ENCODE measurements around the gene C22orf31.

DNA sequence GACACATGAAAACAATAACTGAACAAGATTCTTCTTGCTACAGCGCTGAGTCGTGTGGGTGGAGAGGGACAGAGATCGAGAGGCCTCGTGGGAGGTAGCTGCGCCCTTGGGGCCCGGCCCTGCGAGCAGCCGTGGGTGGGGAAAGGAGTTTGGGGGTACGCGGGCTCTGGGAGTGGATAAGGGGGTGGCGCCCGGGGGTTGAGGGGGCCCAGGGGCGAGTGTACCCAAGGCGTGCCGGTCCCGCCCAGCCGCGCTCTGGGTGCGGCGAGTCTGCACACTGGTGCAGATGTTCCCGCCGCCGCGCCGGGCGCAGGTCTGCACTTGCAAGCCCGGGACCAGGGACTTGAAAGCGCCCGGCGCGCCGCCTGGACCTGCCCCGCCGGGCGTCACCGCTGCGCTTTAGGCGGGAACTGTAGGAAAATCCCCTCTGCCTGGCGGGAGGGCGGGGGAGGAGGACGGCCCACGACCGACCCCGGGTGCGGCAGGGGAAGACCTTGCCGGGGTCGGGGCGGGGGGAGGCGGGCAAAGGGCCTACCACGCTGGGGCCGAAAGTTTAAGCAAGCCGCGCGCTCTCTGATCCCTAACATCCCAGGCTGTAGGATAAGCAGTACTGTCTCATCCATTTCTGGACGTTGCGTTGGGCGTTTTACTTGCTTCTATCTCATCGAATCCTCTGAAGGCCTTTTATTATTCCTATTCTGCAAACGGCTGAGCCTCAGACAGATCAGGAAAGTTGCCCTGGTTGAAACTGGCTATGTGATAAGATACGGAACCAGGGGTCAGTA, 9.8 kb upstream of the C22orf31 start:
- TF ChIP-seq, protein P1, sequence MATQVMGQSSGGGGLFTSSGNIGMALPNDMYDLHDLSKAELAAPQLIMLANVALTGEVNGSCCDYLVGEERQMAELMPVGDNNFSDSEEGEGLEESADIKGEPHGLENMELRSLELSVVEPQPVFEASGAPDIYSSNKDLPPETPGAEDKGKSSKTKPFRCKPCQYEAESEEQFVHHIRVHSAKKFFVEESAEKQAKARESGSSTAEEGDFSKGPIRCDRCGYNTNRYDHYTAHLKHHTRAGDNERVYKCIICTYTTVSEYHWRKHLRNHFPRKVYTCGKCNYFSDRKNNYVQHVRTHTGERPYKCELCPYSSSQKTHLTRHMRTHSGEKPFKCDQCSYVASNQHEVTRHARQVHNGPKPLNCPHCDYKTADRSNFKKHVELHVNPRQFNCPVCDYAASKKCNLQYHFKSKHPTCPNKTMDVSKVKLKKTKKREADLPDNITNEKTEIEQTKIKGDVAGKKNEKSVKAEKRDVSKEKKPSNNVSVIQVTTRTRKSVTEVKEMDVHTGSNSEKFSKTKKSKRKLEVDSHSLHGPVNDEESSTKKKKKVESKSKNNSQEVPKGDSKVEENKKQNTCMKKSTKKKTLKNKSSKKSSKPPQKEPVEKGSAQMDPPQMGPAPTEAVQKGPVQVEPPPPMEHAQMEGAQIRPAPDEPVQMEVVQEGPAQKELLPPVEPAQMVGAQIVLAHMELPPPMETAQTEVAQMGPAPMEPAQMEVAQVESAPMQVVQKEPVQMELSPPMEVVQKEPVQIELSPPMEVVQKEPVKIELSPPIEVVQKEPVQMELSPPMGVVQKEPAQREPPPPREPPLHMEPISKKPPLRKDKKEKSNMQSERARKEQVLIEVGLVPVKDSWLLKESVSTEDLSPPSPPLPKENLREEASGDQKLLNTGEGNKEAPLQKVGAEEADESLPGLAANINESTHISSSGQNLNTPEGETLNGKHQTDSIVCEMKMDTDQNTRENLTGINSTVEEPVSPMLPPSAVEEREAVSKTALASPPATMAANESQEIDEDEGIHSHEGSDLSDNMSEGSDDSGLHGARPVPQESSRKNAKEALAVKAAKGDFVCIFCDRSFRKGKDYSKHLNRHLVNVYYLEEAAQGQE (IDR thresholded peaks at IDR 0.05): no peak
- TF ChIP-seq EP300 (IDR thresholded peaks at IDR 0.05): no peak
- no peak for TF ChIP-seq POLR2A (IDR thresholded peaks at IDR 0.05; ENCODE audit: low read length)
- TF ChIP-seq, protein P2, sequence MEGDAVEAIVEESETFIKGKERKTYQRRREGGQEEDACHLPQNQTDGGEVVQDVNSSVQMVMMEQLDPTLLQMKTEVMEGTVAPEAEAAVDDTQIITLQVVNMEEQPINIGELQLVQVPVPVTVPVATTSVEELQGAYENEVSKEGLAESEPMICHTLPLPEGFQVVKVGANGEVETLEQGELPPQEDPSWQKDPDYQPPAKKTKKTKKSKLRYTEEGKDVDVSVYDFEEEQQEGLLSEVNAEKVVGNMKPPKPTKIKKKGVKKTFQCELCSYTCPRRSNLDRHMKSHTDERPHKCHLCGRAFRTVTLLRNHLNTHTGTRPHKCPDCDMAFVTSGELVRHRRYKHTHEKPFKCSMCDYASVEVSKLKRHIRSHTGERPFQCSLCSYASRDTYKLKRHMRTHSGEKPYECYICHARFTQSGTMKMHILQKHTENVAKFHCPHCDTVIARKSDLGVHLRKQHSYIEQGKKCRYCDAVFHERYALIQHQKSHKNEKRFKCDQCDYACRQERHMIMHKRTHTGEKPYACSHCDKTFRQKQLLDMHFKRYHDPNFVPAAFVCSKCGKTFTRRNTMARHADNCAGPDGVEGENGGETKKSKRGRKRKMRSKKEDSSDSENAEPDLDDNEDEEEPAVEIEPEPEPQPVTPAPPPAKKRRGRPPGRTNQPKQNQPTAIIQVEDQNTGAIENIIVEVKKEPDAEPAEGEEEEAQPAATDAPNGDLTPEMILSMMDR (IDR thresholded peaks at IDR 0.05): no peak
- TF ChIP-seq, protein P3, sequence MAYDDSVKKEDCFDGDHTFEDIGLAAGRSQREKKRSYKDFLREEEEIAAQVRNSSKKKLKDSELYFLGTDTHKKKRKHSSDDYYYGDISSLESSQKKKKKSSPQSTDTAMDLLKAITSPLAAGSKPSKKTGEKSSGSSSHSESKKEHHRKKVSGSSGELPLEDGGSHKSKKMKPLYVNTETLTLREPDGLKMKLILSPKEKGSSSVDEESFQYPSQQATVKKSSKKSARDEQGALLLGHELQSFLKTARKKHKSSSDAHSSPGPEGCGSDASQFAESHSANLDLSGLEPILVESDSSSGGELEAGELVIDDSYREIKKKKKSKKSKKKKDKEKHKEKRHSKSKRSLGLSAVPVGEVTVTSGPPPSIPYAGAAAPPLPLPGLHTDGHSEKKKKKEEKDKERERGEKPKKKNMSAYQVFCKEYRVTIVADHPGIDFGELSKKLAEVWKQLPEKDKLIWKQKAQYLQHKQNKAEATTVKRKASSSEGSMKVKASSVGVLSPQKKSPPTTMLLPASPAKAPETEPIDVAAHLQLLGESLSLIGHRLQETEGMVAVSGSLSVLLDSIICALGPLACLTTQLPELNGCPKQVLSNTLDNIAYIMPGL (CRISPR knock-in tag; IDR thresholded peaks at IDR 0.05; ENCODE audit: borderline replicate concordance): no peak
- no peak for TF ChIP-seq ZFP36 (IDR thresholded peaks at IDR 0.05; ENCODE audit: borderline replicate concordance, partially characterized antibody)
- TF ChIP-seq JUNB (IDR thresholded peaks at IDR 0.05): no peak
- no peak for TF ChIP-seq NFE2L2 (conservative IDR thresholded peaks at IDR 0.05; ENCODE audit: low read length)
- TF ChIP-seq, protein P4, sequence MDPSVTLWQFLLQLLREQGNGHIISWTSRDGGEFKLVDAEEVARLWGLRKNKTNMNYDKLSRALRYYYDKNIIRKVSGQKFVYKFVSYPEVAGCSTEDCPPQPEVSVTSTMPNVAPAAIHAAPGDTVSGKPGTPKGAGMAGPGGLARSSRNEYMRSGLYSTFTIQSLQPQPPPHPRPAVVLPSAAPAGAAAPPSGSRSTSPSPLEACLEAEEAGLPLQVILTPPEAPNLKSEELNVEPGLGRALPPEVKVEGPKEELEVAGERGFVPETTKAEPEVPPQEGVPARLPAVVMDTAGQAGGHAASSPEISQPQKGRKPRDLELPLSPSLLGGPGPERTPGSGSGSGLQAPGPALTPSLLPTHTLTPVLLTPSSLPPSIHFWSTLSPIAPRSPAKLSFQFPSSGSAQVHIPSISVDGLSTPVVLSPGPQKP (IDR thresholded peaks at IDR 0.05; ENCODE audit: low read depth, low read length): no peak
- TF ChIP-seq MYC (IDR thresholded peaks at IDR 0.05; ENCODE audit: borderline replicate concordance, low read length): no peak
- no peak for TF ChIP-seq MAZ (IDR thresholded peaks at IDR 0.05; ENCODE audit: borderline replicate concordance, low read depth, low read length)
- TF ChIP-seq BHLHE40 (IDR thresholded peaks at IDR 0.05; ENCODE audit: low read depth, low read length): no peak
- TF ChIP-seq, protein P5, sequence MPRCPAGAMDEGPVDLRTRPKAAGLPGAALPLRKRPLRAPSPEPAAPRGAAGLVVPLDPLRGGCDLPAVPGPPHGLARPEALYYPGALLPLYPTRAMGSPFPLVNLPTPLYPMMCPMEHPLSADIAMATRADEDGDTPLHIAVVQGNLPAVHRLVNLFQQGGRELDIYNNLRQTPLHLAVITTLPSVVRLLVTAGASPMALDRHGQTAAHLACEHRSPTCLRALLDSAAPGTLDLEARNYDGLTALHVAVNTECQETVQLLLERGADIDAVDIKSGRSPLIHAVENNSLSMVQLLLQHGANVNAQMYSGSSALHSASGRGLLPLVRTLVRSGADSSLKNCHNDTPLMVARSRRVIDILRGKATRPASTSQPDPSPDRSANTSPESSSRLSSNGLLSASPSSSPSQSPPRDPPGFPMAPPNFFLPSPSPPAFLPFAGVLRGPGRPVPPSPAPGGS (IDR thresholded peaks at IDR 0.05): no peak

Measured in A549 (cell line).